LNCAP (cell line): Measurements from ENCODE around the gene ZNF804A.

Source experiments
- CTCF ChIP-seq: fragments of 450-650 bp; IDR thresholded peaks from 2 replicates; pipeline ENCODE4 v1.5.1; 2017; ENCODE audit warnings: mild to moderate bottlenecking

The ZNF804A gene

GRCh38 chr2:184610891-184611290 is 12.6 kb downstream of the ZNF804A start:
- TF ChIP-seq CTCF = no peak

GRCh38 chr2:184611361-184612085 is 13.2 kb downstream of the ZNF804A start:
- TF ChIP-seq CTCF = peak; percentile 49; the same call in 1 of the 2 replicates

GRCh38 chr2:184620367-184620766 is 22.0 kb downstream of the ZNF804A start:
- no peak for TF ChIP-seq CTCF

GRCh38 chr2:184624311-184624710 is 26.0 kb downstream of the ZNF804A start:
- TF ChIP-seq CTCF = no peak

GRCh38 chr2:184628051-184628450 is 29.7 kb downstream of the ZNF804A start:
- TF ChIP-seq CTCF = no peak

GRCh38 chr2:184633726-184634125 is 35.4 kb downstream of the ZNF804A start:
- no peak for TF ChIP-seq CTCF

- no peak for TF ChIP-seq CTCF
These were observed 39.5 kb downstream of the ZNF804A start for GRCh38 chr2:184637781-184638180.

- peak; percentile 33; the same call in 1 of the 2 replicates for TF ChIP-seq CTCF
These were observed 46.4 kb downstream of the ZNF804A start for GRCh38 chr2:184644685-184645084.
